Left renal cortex interstitium (tissue), 4 donors: Measurements from ENCODE around the gene TRAT1. TPM values are rescaled to one million over a fixed set of nuclear protein-coding genes. Genes with fewer than 3 reads are reported as not detected.

Experiments
- DNase-seq, 4 donors: peaks; one replicate each; pipeline ENCODE4 v3.0.0-alpha.2; 2013; ENCODE audit warnings: low read depth in 4 of 4, low spot score in 2 of 4, missing footprints in 1 of 4
- polyA plus RNA-seq, 4 donors: library from polyadenylated mRNA; unstranded; fragments of 120-200 nt; gene quantifications; one replicate each; pipeline ENCODE4 v1.2.1, GENCODE V29; 2013; ENCODE audit not compliant: insufficient read length in 4 of 4

TRAT1 gene
- polyA plus RNA-seq, 4 donors: 0.13 TPM; not detected in 3

DNA sequence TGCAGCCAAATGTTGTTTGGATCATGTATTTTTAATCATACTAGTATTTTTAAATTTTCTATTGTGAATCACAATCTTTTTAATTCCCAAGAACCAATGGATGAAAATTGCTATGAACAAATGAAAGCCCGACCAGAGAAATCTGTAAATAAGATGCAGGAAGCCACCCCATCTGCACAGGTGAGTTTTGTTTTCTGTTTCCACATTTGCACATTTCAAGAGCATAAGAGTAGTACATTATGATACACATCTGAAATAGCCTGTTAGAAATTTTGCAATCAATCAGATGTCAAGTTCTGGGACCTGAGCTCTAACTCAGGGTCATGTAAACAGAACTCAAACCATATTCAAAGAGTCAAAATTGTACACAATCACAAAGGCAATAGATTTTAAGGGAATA is 26.5 kb downstream of the TRAT1 start:
- DNase-seq: no peak

DNA sequence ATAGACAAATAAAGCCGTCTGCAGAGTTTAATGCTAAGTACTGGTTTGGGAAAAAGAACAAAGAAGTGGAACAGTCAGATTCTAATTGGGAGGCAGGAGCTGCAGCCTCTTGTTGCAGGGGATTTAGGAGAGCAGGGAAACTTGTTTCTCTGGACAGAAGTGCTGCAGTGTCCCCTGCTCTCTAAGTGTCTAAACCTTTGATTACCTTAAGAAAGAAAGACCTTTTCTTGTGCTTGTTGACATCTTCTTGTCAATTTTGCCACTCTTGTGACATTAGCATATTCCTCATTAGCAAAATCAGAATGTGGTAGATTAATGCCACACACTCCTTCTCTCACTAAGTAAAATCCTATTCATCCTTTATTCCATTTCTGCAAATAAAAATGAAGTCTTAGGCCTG is 38.8 kb downstream of the TRAT1 start:
- DNase-seq: no peak

GRCh38 chr3:108862865-108863798 is 40.5 kb downstream of the TRAT1 start:
- no peak for DNase-seq

DNA sequence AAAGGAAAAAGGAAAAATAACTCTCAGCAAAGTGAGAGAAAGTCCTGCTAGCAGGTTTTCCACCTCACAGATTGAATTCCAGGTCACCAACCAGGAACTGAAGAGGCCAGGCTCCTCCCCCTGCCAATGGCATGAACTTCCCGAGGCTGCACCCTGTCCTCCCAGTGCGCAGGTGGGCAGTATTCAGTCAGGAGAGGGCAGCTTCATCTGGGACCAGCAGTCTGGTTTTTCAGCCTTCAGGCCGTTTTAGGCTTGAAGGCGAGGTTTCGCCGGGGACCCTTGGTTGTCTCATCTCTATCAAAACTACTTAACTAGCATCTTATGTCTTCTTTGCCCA is 41.2 kb downstream of the TRAT1 start:
- DNase-seq: no peak

DNA sequence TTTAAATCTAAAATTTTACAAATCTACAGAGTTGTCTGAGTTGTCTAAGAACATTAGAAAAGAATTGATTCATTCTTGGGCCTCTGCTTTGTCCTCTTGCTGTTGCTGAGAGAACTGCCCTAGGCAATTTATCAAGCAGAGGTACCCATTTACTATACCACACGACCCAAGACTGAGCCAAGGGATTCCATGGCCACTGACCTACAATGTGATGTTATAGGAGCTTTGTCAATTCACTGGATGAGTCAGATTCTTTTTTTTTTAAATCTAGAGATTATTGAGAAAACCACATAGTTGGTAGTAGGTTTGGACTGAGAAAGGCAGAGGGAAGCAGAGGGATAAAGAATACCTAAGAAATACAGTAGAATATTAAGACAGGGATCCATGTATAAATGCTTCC is 55.3 kb downstream of the TRAT1 start:
- DNase-seq: no peak

GRCh38 chr3:108879915-108880314 is 57.3 kb downstream of the TRAT1 start:
- no peak for DNase-seq

- DNase-seq: no peak
These were observed 60.2 kb downstream of the TRAT1 start for GRCh38 chr3:108882762-108883161.

GRCh38 chr3:108883373-108883772 is 60.8 kb downstream of the TRAT1 start:
- DNase-seq: no peak

DNA sequence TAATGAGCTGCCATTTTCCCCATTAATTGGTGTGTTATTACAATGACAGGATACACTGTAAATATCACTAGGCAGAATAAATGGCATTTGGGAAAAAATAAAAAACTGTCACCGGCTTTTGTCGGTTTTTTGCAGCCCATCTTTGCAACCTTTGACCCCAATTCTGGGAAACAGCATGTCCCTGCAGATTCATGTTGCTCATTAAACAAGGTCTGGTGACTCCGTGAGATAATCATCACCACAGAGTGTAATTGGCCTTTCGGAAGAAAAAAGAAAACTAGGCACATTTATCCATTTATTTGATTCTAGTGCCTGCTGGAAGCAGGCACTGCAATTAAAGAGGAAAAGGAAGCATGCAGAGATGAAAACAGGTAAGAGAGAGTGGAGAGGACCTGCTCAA is 64.5 kb downstream of the TRAT1 start:
- peak in 1 of 4 donors; percentile 8 for DNase-seq

GRCh38 chr3:108887777-108888176 is 65.2 kb downstream of the TRAT1 start:
- DNase-seq: no peak

- DNase-seq: no peak
These were observed 69.2 kb downstream of the TRAT1 start for GRCh38 chr3:108891833-108892232.

DNA sequence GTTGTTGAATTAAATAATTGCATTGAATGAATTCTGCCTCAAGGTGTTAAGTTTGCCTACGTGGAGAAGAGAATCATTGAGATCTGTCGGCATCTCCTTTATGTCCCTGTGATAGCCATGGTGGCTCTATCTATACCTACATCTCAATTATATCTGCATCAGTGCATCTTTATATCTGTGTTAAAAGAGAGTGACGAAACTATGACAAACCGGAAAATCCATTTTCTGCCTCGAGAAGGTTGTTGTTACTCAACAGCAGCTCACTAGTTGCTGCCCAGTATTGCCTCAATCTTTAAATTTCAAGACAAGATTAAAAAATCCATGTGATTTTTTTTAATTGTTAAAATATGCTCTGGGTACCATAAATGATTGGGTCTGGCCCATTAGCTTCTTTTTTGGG is 72.4 kb downstream of the TRAT1 start:
- no peak for DNase-seq

GRCh38 chr3:108897883-108898282 is 75.3 kb downstream of the TRAT1 start:
- no peak for DNase-seq

- no peak for DNase-seq
These were observed 76.9 kb downstream of the TRAT1 start for GRCh38 chr3:108899530-108899929.

Other genes starting within 250 kb of the TRAT1 start
- 10 to 100 TPM; 17.0 to 20.5 (median 19.1) TPM for gene CIP2A, start 233.3 kb upstream of the TRAT1 start, polyA plus RNA-seq
- gene DZIP3, start 233.1 kb upstream of the TRAT1 start, polyA plus RNA-seq: 10 to 100 TPM; 28.3 to 36.9 (median 34.6) TPM
- not detected for gene RETNLB, start 65.4 kb upstream of the TRAT1 start, polyA plus RNA-seq
- gene GUCA1C, start 131.1 kb downstream of the TRAT1 start, polyA plus RNA-seq: under 1 TPM in 3 of 4 donors, not detected in 1; 0.21 to 0.55 (median 0.27) TPM